Esophagus muscularis mucosa (tissue), 4 donors: ENCODE data around the gene CAMKMT.

Experiments
- CTCF ChIP-seq, 3 experiments: fragments of 200-600 bp in 2 of 3; fragments of 450-650 bp in 1 of 3; sonication (generic) in 2 of 3; IDR thresholded peaks; one replicate each; pipeline ENCODE4 v1.5.1; 2017 to 2019; ENCODE audit warnings: antibody characterized with exemption in 3 of 3, mild to moderate bottlenecking in 2 of 3, moderate library complexity in 1 of 3
- EP300 ChIP-seq: sonication (generic); formaldehyde crosslinking; IDR thresholded peaks from one replicate; pipeline ENCODE4 v1.6.1; 2017; ENCODE audit warnings: antibody characterized with exemption
- POLR2A ChIP-seq: fragments of 450-650 bp; IDR thresholded peaks from one replicate; pipeline ENCODE4 v1.6.1; 2017; ENCODE audit warnings: antibody characterized with exemption, moderate library complexity, mild to moderate bottlenecking, low read depth
- POLR2AphosphoS5 ChIP-seq, 2 donors: sonication (generic); formaldehyde crosslinking; IDR thresholded peaks; one replicate each; pipeline ENCODE4 v1.6.1; 2017; ENCODE audit warnings: antibody characterized with exemption in 2 of 2

GRCh38 chr2:44679584-44679983 lies 317.8 kb downstream of the CAMKMT start:
- TF ChIP-seq CTCF (IDR thresholded peaks at IDR 0.05) (no peak), POLR2A (no peak), EP300 (no peak), POLR2AphosphoS5 (IDR thresholded peaks at IDR 0.05) (no peak)
